PC-9 (cell line): ENCODE measurements around the gene NOVA1. TPM values are rescaled to one million over a fixed set of nuclear protein-coding genes. Genes with fewer than 3 reads are reported as not detected.

Experiments
- BruUV-seq: library from RNA; stranded (reverse); fragments of 400-500 nt; replicated peaks from 2 replicates; lab custom pipeline; 2021; lab: Mats Ljungman, UMichigan
- CTCF ChIA-PET: fragments of 300-600 bp; sonication (Branson Sonifier 250); formaldehyde crosslinking; loops from one replicate; lab custom pipeline; 2022; ENCODE audit warnings: antibody characterized with exemption; lab: Charles Lee
- POLR2A ChIA-PET: fragments of 300-600 bp; sonication (Branson Sonifier 250); formaldehyde crosslinking; loops from one replicate; lab custom pipeline; 2022; ENCODE audit warnings: antibody characterized with exemption; ENCODE audit not compliant: unreplicated experiment; lab: Charles Lee
- DNase-seq, 2 experiments: peaks; one replicate each; pipeline versions ENCODE4 v3.0.0 to v3.0.0-alpha.2; 2015 to 2022; ENCODE audit warnings: mixed read lengths in 1 of 2
- H2AFZ ChIP-seq: fragments of 200-600 bp; sonication (generic); 2 replicates; pipeline ENCODE4 v1.8.1; 2017; ENCODE audit warnings: antibody characterized with exemption
- H3F3A ChIP-seq: fragments of 200-600 bp; sonication (generic); 2 replicates; pipeline ENCODE4 v1.8.1; 2017; ENCODE audit warnings: antibody characterized with exemption, mild to moderate bottlenecking, low read depth; ENCODE audit not compliant: insufficient read depth
- H3K27ac ChIP-seq: fragments of 200-600 bp; sonication (generic); 2 replicates; pipeline ENCODE4 v1.6.1; 2016; ENCODE audit warnings: mixed run types
- H3K27me3 ChIP-seq: fragments of 200-600 bp; sonication (generic); 2 replicates; pipeline ENCODE4 v1.6.1; 2016; ENCODE audit warnings: low read depth, mixed run types; ENCODE audit not compliant: insufficient read depth
- H3K36me3 ChIP-seq: fragments of 200-600 bp; sonication (generic); 2 replicates; pipeline ENCODE4 v1.6.1; 2016; ENCODE audit warnings: low read depth, mixed run types
- H3K4me1 ChIP-seq: fragments of 200-600 bp; sonication (generic); replicated peaks from 2 replicates; pipeline ENCODE4 v1.6.1; 2016; ENCODE audit warnings: mixed run types; ENCODE audit not compliant: insufficient read depth
- H3K4me2 ChIP-seq: fragments of 200-600 bp; sonication (generic); 2 replicates; pipeline ENCODE4 v1.6.1; 2017; ENCODE audit warnings: mixed run types
- H3K4me3 ChIP-seq: fragments of 200-600 bp; sonication (generic); 2 replicates; pipeline ENCODE4 v1.6.1; 2016; ENCODE audit warnings: mixed run types
- H3K79me2 ChIP-seq: fragments of 200-600 bp; sonication (generic); 2 replicates; pipeline ENCODE4 v1.6.1; 2017; ENCODE audit warnings: low read depth, mixed run types
- H3K9me2 ChIP-seq: fragments of 200-600 bp; sonication (generic); 2 replicates; pipeline ENCODE4 v1.8.1; 2017; ENCODE audit warnings: mild to moderate bottlenecking; ENCODE audit not compliant: insufficient read depth
- H3K9me3 ChIP-seq: fragments of 200-600 bp; sonication (generic); 2 replicates; pipeline ENCODE4 v1.8.1; 2016; ENCODE audit warnings: low read depth; ENCODE audit not compliant: insufficient read depth
- H4K20me1 ChIP-seq: fragments of 200-600 bp; sonication (generic); 2 replicates; pipeline ENCODE4 v1.8.1; 2017; ENCODE audit not compliant: insufficient read depth
- EZH2 ChIP-seq: fragments of 200-600 bp; sonication (generic); IDR thresholded peaks from 2 replicates; pipeline ENCODE4 v1.8.0; 2017; ENCODE audit warnings: antibody characterized with exemption, low read depth
- intact Hi-C: fragments of 100-400 bp; cut with micrococcal nuclease; formaldehyde crosslinking; loops from one replicate; pipeline ENCODE4 v1.10.0; 2022; ENCODE audit not compliant: unreplicated experiment
- total RNA-seq: library from RNA; stranded (reverse); gene quantifications from 2 replicates; pipeline ENCODE4 v1.2.3, GENCODE V29; 2021
- TF ChIP-seq, protein P1 (sequence below): fragments of 200-600 bp; sonication (generic); conservative IDR thresholded peaks from 2 replicates; pipeline ENCODE4 v1.6.1; 2017; ENCODE audit warnings: mixed run types, antibody characterized with exemption, mild to moderate bottlenecking, moderate library complexity

The NOVA1 gene
- total RNA-seq, 1 experiment from 2014 or later: 1.1 TPM

DNA sequence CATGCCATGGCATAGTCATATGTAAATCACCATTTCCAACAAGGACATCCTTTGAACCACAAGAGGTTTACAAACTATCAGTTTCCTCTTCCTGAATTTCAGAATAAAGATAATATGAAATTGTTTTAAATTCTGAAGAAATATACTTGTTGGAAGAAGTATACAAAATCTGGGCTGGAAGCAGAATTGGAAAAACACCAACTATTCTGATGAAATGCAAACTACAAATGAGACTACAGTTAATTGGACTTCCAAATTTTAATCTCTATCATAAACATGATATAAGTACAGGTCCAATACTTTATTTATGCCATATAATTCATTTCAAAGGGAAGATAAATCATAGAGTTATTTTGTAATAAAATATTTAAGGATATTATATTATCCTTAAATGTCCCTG lies 80.1 kb downstream of the NOVA1 start:
- Histone ChIP-seq H3K4me2 (no peak overlapping the region), H3K4me1 (no peaks in the 10 kb centered on the region), H3F3A (no peaks in the 10 kb centered on the region), H3K9me3 (no peaks in the 10 kb centered on the region), H3K4me3 (no peak overlapping the region), H2AFZ (no peak overlapping the region), H3K9me2 (no peaks in the 10 kb centered on the region), H4K20me1 (no peaks in the 10 kb centered on the region), H3K27ac (no peak overlapping the region), H3K36me3 (no peaks in the 10 kb centered on the region), H3K79me2 (no peaks in the 10 kb centered on the region), H3K27me3 (no peaks in the 10 kb centered on the region)
- BruUV-seq: no TSS peak
- POLR2A ChIA-PET: no interaction called here
- intact Hi-C loops: no loop called here
- CTCF ChIA-PET: no interaction called here
- DNase-seq: no peak
- no peak for TF ChIP-seq EZH2
- TF ChIP-seq, protein P1, sequence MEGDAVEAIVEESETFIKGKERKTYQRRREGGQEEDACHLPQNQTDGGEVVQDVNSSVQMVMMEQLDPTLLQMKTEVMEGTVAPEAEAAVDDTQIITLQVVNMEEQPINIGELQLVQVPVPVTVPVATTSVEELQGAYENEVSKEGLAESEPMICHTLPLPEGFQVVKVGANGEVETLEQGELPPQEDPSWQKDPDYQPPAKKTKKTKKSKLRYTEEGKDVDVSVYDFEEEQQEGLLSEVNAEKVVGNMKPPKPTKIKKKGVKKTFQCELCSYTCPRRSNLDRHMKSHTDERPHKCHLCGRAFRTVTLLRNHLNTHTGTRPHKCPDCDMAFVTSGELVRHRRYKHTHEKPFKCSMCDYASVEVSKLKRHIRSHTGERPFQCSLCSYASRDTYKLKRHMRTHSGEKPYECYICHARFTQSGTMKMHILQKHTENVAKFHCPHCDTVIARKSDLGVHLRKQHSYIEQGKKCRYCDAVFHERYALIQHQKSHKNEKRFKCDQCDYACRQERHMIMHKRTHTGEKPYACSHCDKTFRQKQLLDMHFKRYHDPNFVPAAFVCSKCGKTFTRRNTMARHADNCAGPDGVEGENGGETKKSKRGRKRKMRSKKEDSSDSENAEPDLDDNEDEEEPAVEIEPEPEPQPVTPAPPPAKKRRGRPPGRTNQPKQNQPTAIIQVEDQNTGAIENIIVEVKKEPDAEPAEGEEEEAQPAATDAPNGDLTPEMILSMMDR: no peak

DNA sequence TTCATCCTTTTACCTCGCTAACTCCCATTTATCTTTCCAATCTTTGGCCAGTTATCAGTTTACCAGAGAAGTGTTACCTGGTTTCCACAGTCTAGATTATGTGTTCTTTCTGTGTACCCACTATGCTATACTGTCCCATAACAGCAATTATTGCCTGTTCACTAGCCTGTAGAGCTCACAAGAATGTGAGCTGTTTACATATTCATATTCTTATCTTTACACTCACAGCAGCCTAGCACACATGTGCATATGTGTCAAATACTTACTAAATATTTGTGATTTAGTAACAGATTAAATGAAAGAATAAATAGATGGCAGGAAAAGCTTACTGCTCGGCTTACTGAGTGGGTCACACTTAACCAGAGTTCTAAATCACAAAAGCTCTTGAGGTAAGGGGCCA lies 97.8 kb downstream of the NOVA1 start:
- CTCF ChIA-PET: no interaction called here
- intact Hi-C loops: no loop called here
- H2AFZ ChIP-seq: no peak overlapping the region

DNA sequence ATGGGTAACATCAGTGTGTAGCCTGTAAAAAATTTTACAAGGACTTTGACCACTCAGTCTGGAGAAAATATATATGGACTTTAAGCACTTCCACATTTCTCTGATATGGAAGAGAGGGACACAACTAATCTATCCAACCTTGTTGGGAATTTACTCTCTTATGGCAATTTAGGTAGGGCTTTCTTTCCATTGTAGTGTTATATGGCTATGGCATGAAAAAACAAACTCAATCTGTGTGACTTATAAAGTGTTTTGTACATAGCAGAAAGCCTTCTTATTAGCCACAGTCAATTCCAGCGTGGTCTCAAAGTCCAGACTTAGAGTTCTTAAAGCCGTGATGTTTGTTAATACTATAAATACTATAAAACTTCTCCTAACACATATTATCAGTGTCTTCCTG lies 98.3 kb downstream of the NOVA1 start:
- TF ChIP-seq EZH2: no peak
- TF ChIP-seq, protein P1: no peak
- Histone ChIP-seq H3F3A (no peaks in the 10 kb centered on the region), H3K27ac (no peak overlapping the region), H3K4me1 (no peaks in the 10 kb centered on the region), H3K9me3 (no peaks in the 10 kb centered on the region), H3K9me2 (no peaks in the 10 kb centered on the region), H3K4me3 (no peak overlapping the region), H3K27me3 (no peaks in the 10 kb centered on the region), H4K20me1 (no peaks in the 10 kb centered on the region), H3K36me3 (no peaks in the 10 kb centered on the region), H3K79me2 (no peaks in the 10 kb centered on the region), H2AFZ (no peak overlapping the region), H3K4me2 (no peak overlapping the region)
- DNase-seq: no peak
- ChIA-PET POLR2A (interaction anchor here (0.6 kb wide), 1 partner anchor 106 kb away, joined by 6 read pairs; no protein-coding TSS in a partner anchor), CTCF (no interaction called here)
- intact Hi-C loops: no loop called here
- BruUV-seq: no TSS peak

More for the DNA sequence above, 97.8 kb downstream of the NOVA1 start:
- no peak overlapping the region for H3K4me2 ChIP-seq
- no peak overlapping the region for H3K4me3 ChIP-seq
- no peaks in the 10 kb centered on the region for H3K36me3 ChIP-seq
- H3K9me2 ChIP-seq: no peaks in the 10 kb centered on the region
- H3K27ac ChIP-seq: no peak overlapping the region
- TF ChIP-seq, protein P1: no peak
- TF ChIP-seq EZH2: no peak
- no peaks in the 10 kb centered on the region for H3F3A ChIP-seq
- H3K27me3 ChIP-seq: no peaks in the 10 kb centered on the region
- BruUV-seq: no TSS peak
- H3K9me3 ChIP-seq: no peaks in the 10 kb centered on the region
- H3K4me1 ChIP-seq: no peaks in the 10 kb centered on the region
- no peak for DNase-seq
- H4K20me1 ChIP-seq: no peaks in the 10 kb centered on the region
- H3K79me2 ChIP-seq: no peaks in the 10 kb centered on the region
- POLR2A ChIA-PET: interaction anchor here (0.6 kb wide), 1 partner anchor 106 kb away, joined by 6 read pairs; no protein-coding TSS in a partner anchor
